ENCODE measurements around the gene CA14.
A peak's percentile ranks its signal among the peaks of the same experiment; 100 is the strongest.
"Not testable (repeated sequence)": the region's sequence is repeated elsewhere in the genome, so short reads cannot be mapped to it uniquely, and the experiment has no call there.

Gene CA14

GRCh38 chr1:150236614-150237100 is 20.9 kb upstream of the CA14 start:
- no peak for DNase-seq

GRCh38 chr1:150237176-150237575 is 20.4 kb upstream of the CA14 start:
- DNase-seq: not testable (repeated sequence)

- DNase-seq: no peak
Observed at GRCh38 chr1:150237746-150238145, 19.8 kb upstream of the CA14 start.

GRCh38 chr1:150243003-150243402 is 14.6 kb upstream of the CA14 start:
- DNase-seq: no peak

GRCh38 chr1:150249936-150250335 is 7.6 kb upstream of the CA14 start:
- no peak for DNase-seq

GRCh38 chr1:150256198-150256553 is 1.4 kb upstream of the CA14 start:
- DNase-seq: no peak

- DNase-seq: no peak
Observed at GRCh38 chr1:150256554-150257341, 826 bp upstream of the CA14 start.

GRCh38 chr1:150259217-150259616 is 1.6 kb downstream of the CA14 start:
- DNase-seq: no peak

GRCh38 chr1:150259758-150260669 is 2.4 kb downstream of the CA14 start:
- no peak for DNase-seq

- no peak for DNase-seq
Observed at GRCh38 chr1:150261367-150261766, 3.8 kb downstream of the CA14 start.

GRCh38 chr1:150262388-150263320 is 5.1 kb downstream of the CA14 start:
- no peak for DNase-seq

- DNase-seq: no peak
Observed at GRCh38 chr1:150263549-150263948, 6.0 kb downstream of the CA14 start.

GRCh38 chr1:150267896-150268295 is 10.3 kb downstream of the CA14 start:
- no peak for DNase-seq

GRCh38 chr1:150268340-150268704 is 10.7 kb downstream of the CA14 start:
- DNase-seq: no peak

GRCh38 chr1:150268705-150269403 is 11.3 kb downstream of the CA14 start, which contains the start of gene APH1A:
TSS of gene APH1A (minus strand) at chr1:150269016. CDS start at chr1:150268810, 206 bp downstream.
- peak; percentile 87 for DNase-seq

- DNase-seq: no peak
Observed at GRCh38 chr1:150269451-150269850, 11.9 kb downstream of the CA14 start.

- no peak for DNase-seq
Observed at GRCh38 chr1:150271291-150271959, 13.9 kb downstream of the CA14 start.

- no peak for DNase-seq
Observed at GRCh38 chr1:150273311-150273710, 15.7 kb downstream of the CA14 start.

GRCh38 chr1:150280138-150280707 is 22.6 kb downstream of the CA14 start:
- no peak for DNase-seq

- DNase-seq: peak; percentile 48
Observed at GRCh38 chr1:150281221-150281757, 23.7 kb downstream of the CA14 start.
